Forelimb muscle (tissue), 1 donor: ENCODE results near the gene ZNF778. TPM values are rescaled to one million over a fixed set of nuclear protein-coding genes. Genes with fewer than 3 reads are reported as not detected.

Experiments used
- DNase-seq: peaks from one replicate; pipeline ENCODE4 v3.0.0-alpha.2; 2013; ENCODE audit warnings: low read depth
- polyA plus RNA-seq: library from polyadenylated mRNA; unstranded; fragments of 120-200 nt; gene quantifications from one replicate; pipeline ENCODE4 v1.2.1, GENCODE V29; 2013; ENCODE audit not compliant: insufficient read length

The ZNF778 gene
- polyA plus RNA-seq, 1 donor = 7.1 TPM

GRCh38 chr16:89275837-89276720 lies 58.6 kb downstream of the ZNF778 start:
- DNase-seq = no peak

- DNase-seq = no peak
Observed at GRCh38 chr16:89277049-89277448, 59.5 kb downstream of the ZNF778 start.

GRCh38 chr16:89277641-89278341 lies 60.3 kb downstream of the ZNF778 start:
- DNase-seq = no peak

GRCh38 chr16:89278441-89279240 lies 61.1 kb downstream of the ZNF778 start:
- no peak for DNase-seq

- no peak for DNase-seq
Observed at GRCh38 chr16:89279666-89280481, 62.4 kb downstream of the ZNF778 start.

GRCh38 chr16:89280546-89281188 lies 63.2 kb downstream of the ZNF778 start:
- DNase-seq = no peak

GRCh38 chr16:89281189-89281577 lies 63.7 kb downstream of the ZNF778 start:
- no peak for DNase-seq

GRCh38 chr16:89281829-89282228 lies 64.3 kb downstream of the ZNF778 start:
- no peak for DNase-seq

- no peak for DNase-seq
Observed at GRCh38 chr16:89282523-89282922, 65.0 kb downstream of the ZNF778 start.

GRCh38 chr16:89283449-89283848 lies 65.9 kb downstream of the ZNF778 start:
- DNase-seq = no peak

- DNase-seq = no peak
Observed at GRCh38 chr16:89285381-89285780, 67.9 kb downstream of the ZNF778 start.

GRCh38 chr16:89286096-89286495 lies 68.6 kb downstream of the ZNF778 start:
- no peak for DNase-seq

Other genes starting within 250 kb of the ZNF778 start
- 18.9 TPM for gene CBFA2T3, start 240.5 kb upstream of the ZNF778 start, polyA plus RNA-seq
- 15.1 TPM for gene ACSF3, start 123.9 kb upstream of the ZNF778 start, polyA plus RNA-seq
- 217 TPM for gene CDH15, start 46.0 kb upstream of the ZNF778 start, polyA plus RNA-seq
- gene SLC22A31, start 17.2 kb upstream of the ZNF778 start, polyA plus RNA-seq = 3.9 TPM